ENCODE data around the gene SINHCAF. TPM values are rescaled to one million over a fixed set of nuclear protein-coding genes. Genes with fewer than 3 reads are reported as not detected.

The SINHCAF gene
- total RNA-seq, 3 donors from 2014 or later: 176 to 209 (median 196) TPM

- no peaks in the 10 kb centered on the region for H3K4me1 Mint-ChIP-seq (ENCODE audit: low read depth)
- DNase-seq: no peak
- no peaks in the 10 kb centered on the region for H3K9me3 Mint-ChIP-seq
- H3K36me3 Mint-ChIP-seq (ENCODE audit: insufficient read depth): no peaks in the 10 kb centered on the region
- no peak overlapping the region for H3K4me3 Mint-ChIP-seq
- no peak for ATAC-seq
- peaks cover 6% of the 10 kb centered on the region for H3K27me3 Mint-ChIP-seq (ENCODE audit: low read depth)
These were observed 28.1 kb upstream of the SINHCAF start for GRCh38 chr12:31353750-31354708.

GRCh38 chr12:31346267-31346666 is 20.3 kb upstream of the SINHCAF start:
- no peaks in the 10 kb centered on the region for H3K27me3 Mint-ChIP-seq (ENCODE audit: low read depth)
- no peaks in the 10 kb centered on the region for H3K36me3 Mint-ChIP-seq (ENCODE audit: insufficient read depth)
- ATAC-seq (no peak), DNase-seq (no peak)
- no peaks in the 10 kb centered on the region for H3K4me1 Mint-ChIP-seq (ENCODE audit: low read depth)
- no peak overlapping the region for H3K4me3 Mint-ChIP-seq
- H3K9me3 Mint-ChIP-seq: no peaks in the 10 kb centered on the region

GRCh38 chr12:31343139-31343538 is 17.2 kb upstream of the SINHCAF start:
- DNase-seq (no peak), ATAC-seq (no peak)
- Mint-ChIP-seq H3K36me3 (ENCODE audit: insufficient read depth) (no peaks in the 10 kb centered on the region), H3K4me1 (ENCODE audit: low read depth) (no peaks in the 10 kb centered on the region), H3K27me3 (ENCODE audit: low read depth) (no peaks in the 10 kb centered on the region), H3K9me3 (no peaks in the 10 kb centered on the region), H3K4me3 (no peak overlapping the region)

GRCh38 chr12:31342286-31342685 is 16.3 kb upstream of the SINHCAF start:
- Mint-ChIP-seq H3K9me3 (no peaks in the 10 kb centered on the region), H3K4me1 (ENCODE audit: low read depth) (no peaks in the 10 kb centered on the region), H3K36me3 (ENCODE audit: insufficient read depth) (no peaks in the 10 kb centered on the region), H3K27me3 (ENCODE audit: low read depth) (no peaks in the 10 kb centered on the region), H3K4me3 (no peak overlapping the region)
- DNase-seq (no peak), ATAC-seq (no peak)

- DNase-seq: no peak
- H3K36me3 Mint-ChIP-seq (ENCODE audit: insufficient read depth): no peaks in the 10 kb centered on the region
- no peaks in the 10 kb centered on the region for H3K9me3 Mint-ChIP-seq
- H3K4me3 Mint-ChIP-seq: no peak overlapping the region
- H3K4me1 Mint-ChIP-seq (ENCODE audit: low read depth): no peaks in the 10 kb centered on the region
- no peaks in the 10 kb centered on the region for H3K27me3 Mint-ChIP-seq (ENCODE audit: low read depth)
- no peak for ATAC-seq
These were observed 14.1 kb upstream of the SINHCAF start for GRCh38 chr12:31339831-31340622.

- DNase-seq (no peak), ATAC-seq (no peak)
- H3K27me3 Mint-ChIP-seq (ENCODE audit: low read depth): no peaks in the 10 kb centered on the region
- no peak overlapping the region for H3K4me3 Mint-ChIP-seq
- no peaks in the 10 kb centered on the region for H3K4me1 Mint-ChIP-seq (ENCODE audit: low read depth)
- H3K36me3 Mint-ChIP-seq (ENCODE audit: insufficient read depth): no peaks in the 10 kb centered on the region
- no peaks in the 10 kb centered on the region for H3K9me3 Mint-ChIP-seq
These were observed 12.0 kb upstream of the SINHCAF start for GRCh38 chr12:31337952-31338351.

- Mint-ChIP-seq H3K27me3 (ENCODE audit: low read depth) (no peaks in the 10 kb centered on the region), H3K4me1 (ENCODE audit: low read depth) (peaks cover 6% of the 10 kb centered on the region), H3K9me3 (no peaks in the 10 kb centered on the region), H3K36me3 (ENCODE audit: insufficient read depth) (no peaks in the 10 kb centered on the region), H3K4me3 (no peak overlapping the region)
- ATAC-seq (no peak), DNase-seq (no peak)
These were observed 5.3 kb upstream of the SINHCAF start for GRCh38 chr12:31331242-31331641.

- Mint-ChIP-seq H3K36me3 (ENCODE audit: insufficient read depth) (no peaks in the 10 kb centered on the region), H3K27me3 (ENCODE audit: low read depth) (no peaks in the 10 kb centered on the region), H3K4me1 (ENCODE audit: low read depth) (peaks cover 17% of the 10 kb centered on the region), H3K4me3 (peak overlapping the region; percentile 96), H3K9me3 (no peaks in the 10 kb centered on the region)
- DNase-seq (no peak), ATAC-seq (no peak)
These were observed 1.0 kb upstream of the SINHCAF start for GRCh38 chr12:31326736-31327659.

- H3K4me1 Mint-ChIP-seq (ENCODE audit: low read depth): peaks cover 32% of the 10 kb centered on the region
- peak overlapping the region; percentile 96 for H3K4me3 Mint-ChIP-seq
- no peaks in the 10 kb centered on the region for H3K27me3 Mint-ChIP-seq (ENCODE audit: low read depth)
- DNase-seq: peak; percentile 33
- peak in 1 of 2 donors; percentile 2 for ATAC-seq
- H3K36me3 Mint-ChIP-seq (ENCODE audit: insufficient read depth): no peaks in the 10 kb centered on the region
- no peaks in the 10 kb centered on the region for H3K9me3 Mint-ChIP-seq
These were observed 450 bp downstream of the SINHCAF start for GRCh38 chr12:31325524-31325875.

GRCh38 chr12:31324845-31325523 is 966 bp downstream of the SINHCAF start:
- peak overlapping the region; percentile 96 for H3K4me3 Mint-ChIP-seq
- H3K9me3 Mint-ChIP-seq: no peaks in the 10 kb centered on the region
- ATAC-seq (peak; percentile 4 to 7), DNase-seq (peak; percentile 39)
- peaks cover 37% of the 10 kb centered on the region for H3K4me1 Mint-ChIP-seq (ENCODE audit: low read depth)
- peaks cover under 1% of the 10 kb centered on the region for H3K36me3 Mint-ChIP-seq (ENCODE audit: insufficient read depth)
- no peaks in the 10 kb centered on the region for H3K27me3 Mint-ChIP-seq (ENCODE audit: low read depth)

- H3K9me3 Mint-ChIP-seq: no peaks in the 10 kb centered on the region
- peak overlapping the region; percentile 96 for H3K4me3 Mint-ChIP-seq
- H3K36me3 Mint-ChIP-seq (ENCODE audit: insufficient read depth): peaks cover 5% of the 10 kb centered on the region
- DNase-seq (peak; percentile 66), ATAC-seq (peak; percentile 61 to 65)
- H3K4me1 Mint-ChIP-seq (ENCODE audit: low read depth): peaks cover 44% of the 10 kb centered on the region
- no peaks in the 10 kb centered on the region for H3K27me3 Mint-ChIP-seq (ENCODE audit: low read depth)
These were observed 1.7 kb downstream of the SINHCAF start for GRCh38 chr12:31324116-31324844.

GRCh38 chr12:31323391-31324115 is 2.4 kb downstream of the SINHCAF start:
- H3K27me3 Mint-ChIP-seq (ENCODE audit: low read depth): no peaks in the 10 kb centered on the region
- DNase-seq (peak; percentile 40), ATAC-seq (peak; percentile 18 to 31)
- H3K36me3 Mint-ChIP-seq (ENCODE audit: insufficient read depth): peaks cover 5% of the 10 kb centered on the region
- H3K4me3 Mint-ChIP-seq: peak overlapping the region; percentile 96
- no peaks in the 10 kb centered on the region for H3K9me3 Mint-ChIP-seq
- peaks cover 52% of the 10 kb centered on the region for H3K4me1 Mint-ChIP-seq (ENCODE audit: low read depth)

All from activated T-cell treated with anti-CD3 and anti-CD28 coated beads, Interleukin-2, amount 50 U/mL, for 4 hours (primary cell).